GM19193 (cell line): ENCODE measurements around the gene TM4SF18.

Experiments used
- POLR2A ChIP-seq: IDR thresholded peaks from 4 replicates; pipeline ENCODE4 v1.6.1; 2011; ENCODE audit not compliant: insufficient read depth, insufficient read length; ENCODE audit errors: extremely low read depth

The TM4SF18 gene, protein sequence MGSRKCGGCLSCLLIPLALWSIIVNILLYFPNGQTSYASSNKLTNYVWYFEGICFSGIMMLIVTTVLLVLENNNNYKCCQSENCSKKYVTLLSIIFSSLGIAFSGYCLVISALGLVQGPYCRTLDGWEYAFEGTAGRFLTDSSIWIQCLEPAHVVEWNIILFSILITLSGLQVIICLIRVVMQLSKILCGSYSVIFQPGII

DNA sequence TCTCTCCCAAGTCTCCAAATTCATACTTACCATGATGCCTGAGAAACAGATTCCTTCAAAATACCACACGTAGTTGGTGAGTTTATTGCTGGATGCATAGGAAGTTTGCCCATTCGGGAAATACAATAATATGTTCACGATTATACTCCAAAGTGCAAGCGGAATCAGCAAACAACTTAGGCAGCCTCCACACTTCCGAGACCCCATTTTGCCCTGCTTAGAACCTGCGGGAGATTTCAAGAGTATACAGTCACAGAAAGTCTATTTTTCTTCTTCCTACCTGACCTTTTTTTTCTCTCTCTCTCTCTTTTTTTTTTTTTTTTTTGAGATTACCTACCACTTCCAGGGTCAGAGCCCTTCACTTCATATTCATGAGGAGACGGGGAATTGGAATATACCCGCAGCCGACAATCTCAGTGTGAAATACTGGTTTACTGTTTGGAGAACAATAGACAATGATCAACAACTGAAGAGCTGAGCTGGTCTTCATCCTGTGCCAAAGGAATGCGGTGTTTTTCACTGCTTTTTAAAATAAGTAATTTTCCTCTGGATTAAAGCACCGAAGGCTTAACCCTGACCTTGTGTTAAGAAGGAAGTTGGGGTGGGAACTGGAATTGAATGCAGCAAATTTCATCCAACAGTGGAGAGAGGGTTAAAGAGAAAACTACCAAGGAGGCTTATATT lies at the start of gene TM4SF18:
Gene TM4SF18, minus strand, starts transcription at position 461 of the 684 bp plus-strand sequence. Its CDS starts 254 bp downstream, at position 207.
- TF ChIP-seq POLR2A: no peak

DNA sequence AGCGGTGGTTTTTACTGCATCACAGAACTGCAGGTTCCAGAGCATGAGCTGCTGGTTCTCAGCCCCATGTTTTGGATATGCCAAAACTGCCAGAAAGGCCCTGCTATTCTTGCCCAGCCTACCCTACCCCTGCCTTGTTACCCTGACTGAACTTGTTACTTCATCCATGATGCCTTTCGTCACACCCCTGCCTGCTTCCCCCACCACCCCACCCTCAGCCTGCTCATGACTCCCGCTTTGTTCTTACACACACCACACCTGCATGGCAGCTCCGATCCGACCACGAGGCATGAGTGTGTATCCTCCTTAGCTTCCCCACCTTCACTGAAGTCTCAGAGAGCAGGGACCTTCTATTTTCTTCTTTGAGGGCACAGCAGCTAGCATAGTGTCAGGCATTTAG lies 49.1 kb upstream of the TM4SF18 start:
- no peak for TF ChIP-seq POLR2A

DNA sequence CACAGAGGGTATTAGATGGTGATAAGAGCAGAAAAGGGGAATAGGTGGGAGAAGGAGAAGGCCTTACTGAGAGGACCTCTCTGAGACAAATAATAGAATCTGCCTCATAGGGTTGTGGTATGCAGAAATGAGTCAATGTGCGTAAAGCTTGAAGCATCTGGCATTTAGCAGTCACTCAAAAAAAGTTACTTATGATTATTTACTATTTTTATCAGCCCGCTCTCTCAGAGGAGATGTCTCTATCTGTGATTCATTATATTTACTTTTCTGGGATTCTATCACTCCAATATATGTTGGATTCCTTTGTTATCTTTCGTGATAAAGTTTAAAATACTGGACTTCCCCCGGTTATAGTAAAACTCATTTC lies 48.6 kb upstream of the TM4SF18 start:
- no peak for TF ChIP-seq POLR2A

DNA sequence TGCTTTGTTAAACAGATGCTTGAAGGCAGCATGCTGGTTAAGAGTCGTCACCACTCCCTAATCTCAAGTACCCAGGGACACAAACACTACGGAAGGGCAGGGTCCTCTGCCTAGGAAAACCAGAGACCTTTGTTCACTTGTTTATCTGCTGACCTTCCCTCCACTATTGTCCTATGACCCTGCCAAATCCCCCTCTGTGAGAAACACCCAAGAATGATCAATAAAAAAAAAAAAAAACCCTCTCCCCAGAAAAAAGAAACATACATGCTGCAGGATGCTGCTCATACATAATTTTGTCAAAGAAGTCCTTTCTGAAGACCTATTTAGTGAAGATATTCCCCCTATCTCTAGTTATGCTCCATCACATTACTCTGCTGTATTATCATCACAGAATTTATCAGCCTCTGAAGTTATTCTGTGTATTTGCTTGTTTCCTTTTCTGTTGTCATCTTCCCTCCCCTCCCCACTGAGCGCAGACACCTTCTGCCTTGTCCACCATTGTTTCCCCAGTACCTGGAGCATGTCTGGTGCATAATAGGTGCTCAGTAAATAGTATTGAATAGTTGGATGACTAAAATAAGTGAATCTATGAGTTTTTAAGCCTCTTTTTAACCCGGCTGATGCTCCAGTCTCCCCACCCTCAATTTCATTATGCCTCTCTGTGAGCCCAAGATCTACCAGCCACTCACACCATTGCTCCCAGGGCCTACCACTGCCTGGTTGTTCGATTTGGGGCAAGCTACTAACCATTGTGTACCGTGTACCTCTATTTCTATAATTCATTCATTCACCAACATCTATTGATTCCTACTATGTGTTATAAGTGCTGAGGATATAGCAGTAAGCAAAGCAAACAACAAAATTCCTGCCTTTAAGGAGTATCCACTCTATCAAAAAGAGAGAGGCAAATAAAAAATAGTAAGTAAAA lies 48.0 kb upstream of the TM4SF18 start:
- no peak for TF ChIP-seq POLR2A

DNA sequence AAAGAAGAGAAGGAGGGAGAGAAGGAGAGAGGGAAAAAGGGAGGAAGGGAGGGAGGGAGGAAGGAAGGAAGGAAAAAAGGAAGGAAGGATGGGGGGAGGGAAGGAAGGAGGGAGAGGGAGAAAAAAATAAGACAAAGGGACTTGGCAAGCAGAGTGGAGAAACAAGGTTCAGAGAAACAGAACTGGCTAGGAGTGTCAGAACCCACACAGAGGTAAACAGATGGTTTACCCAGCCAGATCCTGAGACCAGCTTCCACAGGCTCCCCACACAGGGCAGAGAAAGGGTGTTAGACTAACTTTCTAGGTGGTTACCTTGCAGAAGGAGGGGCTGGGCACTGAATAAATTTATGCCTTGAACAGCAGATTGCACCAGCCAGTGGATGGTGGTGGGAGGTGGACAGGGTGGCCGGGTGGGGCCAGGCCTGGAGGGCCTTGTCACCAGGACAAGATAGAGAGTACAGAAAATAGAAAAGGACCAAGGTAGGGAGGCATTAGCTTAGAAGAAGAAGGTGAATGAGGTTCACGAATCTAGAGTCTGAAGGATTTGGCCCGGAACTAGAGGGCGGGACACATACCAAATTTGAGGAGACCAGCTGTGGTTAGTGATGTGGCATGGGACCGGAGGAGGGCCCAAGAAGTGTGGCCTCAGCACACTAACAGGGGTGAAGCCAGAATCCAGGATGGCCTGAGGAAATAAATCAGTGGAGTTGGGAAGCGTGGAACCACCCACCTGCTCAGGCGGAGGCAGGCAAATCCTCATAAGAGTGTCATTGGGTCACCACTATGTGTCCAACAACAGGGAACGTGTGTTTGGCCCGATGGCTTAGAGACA lies 45.3 kb upstream of the TM4SF18 start:
- TF ChIP-seq POLR2A: no peak

DNA sequence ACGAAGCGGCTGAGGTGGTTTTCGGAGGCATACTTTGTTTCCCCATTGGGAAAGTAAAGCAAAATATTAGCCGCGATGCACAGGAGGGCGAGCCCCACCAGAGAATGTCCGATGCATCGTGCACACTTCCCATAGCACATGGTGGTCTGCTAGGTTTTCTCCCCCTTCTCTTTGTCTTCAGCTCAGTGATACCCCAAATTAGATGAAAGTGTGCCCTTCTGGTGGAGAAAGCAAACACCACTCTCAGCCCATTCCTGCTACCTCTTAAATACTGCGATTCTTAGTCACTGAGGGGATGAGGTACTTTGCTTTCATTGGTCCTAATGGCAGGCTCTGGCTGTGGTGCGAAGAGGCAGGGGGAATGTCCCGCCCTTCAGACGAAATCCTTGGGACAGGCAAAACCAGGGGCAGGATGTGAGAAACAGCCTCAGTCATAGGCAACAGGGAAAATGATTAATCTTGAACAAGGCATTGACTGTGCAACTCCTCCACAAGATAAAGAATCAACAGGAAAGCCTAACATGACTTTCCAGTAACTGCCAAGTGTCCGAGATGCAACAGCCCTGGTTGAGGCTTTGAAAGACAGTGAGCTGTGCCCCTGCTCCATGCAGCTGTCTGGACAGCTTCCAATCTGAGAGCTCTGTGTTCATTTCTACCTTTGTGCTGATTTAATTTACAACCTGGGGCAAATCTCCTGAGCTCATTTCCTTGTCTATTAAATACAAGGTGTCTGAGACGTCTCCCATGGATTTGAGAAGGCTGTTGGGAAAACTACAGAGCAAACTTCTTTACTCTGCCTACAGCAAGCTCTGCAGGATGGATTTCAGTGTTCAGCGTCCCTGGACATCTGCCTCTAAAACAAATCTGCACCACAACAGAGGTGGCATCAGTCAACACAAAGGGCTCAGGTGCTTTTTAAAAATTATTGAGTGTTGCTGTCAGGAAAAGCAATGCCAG lies 44.2 kb upstream of the TM4SF18 start, which contains the start of gene TM4SF1:
Gene TM4SF1, minus strand, starts transcription at position 242 of the 957 bp plus-strand sequence. Its CDS starts 102 bp downstream, at position 140.
- no peak for TF ChIP-seq POLR2A

DNA sequence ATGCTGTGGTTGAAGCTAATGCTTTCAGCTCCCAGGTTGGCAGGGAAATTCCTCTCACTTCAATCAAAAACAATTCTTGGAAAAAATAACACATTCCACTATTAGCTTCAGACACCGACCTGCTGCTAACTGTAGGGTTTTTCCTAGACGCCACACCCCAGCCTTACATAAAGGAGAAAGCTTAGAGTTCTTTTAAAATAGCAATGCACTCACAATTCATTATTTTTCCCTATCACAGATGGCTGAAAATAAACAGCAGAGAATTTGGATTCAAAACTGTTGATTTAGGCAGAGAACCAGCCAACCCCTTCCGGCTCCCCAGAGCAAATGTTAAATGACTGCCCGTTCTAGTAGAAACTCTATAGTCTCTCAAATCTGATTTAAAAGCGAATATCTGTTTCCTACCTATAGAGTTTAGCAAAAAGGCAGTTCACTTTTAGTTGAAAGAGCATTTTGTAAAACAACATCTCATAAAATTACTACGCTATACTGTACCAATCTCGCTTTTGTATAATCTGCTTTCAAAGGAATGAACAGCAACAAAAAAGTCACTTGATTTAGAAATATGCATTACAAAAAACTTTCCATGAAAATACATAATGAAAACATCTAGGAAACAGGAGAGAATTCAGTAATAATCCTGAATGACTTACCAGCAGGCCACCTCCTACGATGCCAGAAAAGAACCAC lies 43.4 kb upstream of the TM4SF18 start:
- TF ChIP-seq POLR2A: no peak

DNA sequence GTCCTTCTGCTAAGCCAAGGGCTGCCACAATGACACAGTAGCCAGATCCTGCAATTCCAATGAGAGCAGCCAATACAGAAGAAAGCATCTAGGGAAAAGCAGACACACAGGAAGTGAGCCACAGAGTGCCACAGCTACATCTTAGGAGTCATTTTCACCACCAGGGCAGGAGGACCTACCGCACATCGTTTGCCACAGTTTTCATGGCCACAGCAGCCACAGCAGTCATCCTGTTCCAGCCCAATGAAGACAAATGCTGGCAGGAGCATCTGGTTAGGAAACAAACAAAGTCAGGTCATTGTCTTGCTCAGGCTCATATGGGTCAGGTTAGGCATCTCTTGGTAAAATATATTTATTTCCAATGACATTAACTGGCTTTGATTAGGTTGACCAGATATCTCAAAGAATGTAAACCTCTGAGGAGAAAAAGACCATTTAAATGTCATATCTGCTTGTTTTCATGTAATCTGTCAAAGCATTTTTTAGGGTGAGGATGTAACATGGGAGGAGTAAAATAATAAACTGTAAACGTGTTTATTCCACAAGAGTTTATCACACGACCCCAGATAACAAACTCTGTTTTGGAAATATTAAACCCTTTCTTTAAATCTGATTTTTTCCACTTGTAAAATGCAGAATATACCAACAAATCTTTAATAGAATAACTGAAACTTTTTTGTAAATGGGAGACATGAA lies 42.2 kb upstream of the TM4SF18 start:
- TF ChIP-seq POLR2A: no peak

DNA sequence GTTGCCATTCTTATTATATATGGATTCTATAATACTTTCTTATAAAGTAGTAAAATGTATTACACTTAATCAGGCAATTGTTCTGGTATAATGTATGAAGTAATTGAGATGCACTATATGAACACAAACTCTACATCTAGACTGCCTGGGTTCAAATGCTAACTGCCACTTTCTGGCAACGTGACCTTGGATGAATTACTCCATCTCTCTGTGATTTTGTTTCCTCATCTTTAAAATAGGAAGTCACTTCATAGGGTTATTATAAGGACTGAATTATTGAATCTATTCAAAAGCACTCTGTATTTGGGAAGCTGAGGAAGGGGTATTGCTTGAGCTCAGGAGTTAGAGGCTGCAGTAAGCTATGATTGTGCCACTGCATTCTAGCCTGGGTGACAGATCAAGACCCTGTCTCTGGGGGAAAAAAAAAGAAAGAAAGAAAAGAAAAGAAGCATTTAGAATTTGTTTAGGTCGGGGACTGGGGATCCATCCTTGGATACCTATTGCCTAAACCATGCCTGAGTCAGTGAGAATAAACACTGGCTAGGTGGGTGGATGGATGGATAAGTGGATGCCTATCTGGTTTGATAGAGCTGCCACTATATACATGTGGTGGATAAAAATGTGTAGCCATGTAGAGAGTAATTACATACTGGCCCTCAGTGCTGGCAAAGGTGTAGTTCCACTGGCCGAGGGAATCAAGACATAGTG lies 41.5 kb upstream of the TM4SF18 start:
- TF ChIP-seq POLR2A: no peak

DNA sequence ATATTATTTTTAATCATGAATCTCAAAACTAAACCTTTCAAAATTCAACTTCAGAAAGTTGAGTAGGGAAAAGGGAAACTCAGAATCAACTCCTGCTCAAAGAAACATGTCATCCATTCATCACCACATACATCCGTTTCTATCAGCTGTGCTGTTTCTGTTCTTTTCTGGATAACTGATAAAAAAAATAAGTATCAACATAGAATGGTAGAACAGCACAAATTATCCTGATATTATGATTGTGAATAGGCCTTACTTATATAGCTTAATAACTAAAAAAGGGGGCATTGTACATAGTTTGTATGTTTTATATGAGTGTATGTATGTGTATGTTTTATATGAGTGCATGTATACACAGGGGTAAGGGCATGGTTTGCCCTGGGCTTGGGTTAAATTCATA lies 41.0 kb upstream of the TM4SF18 start:
- no peak for TF ChIP-seq POLR2A

DNA sequence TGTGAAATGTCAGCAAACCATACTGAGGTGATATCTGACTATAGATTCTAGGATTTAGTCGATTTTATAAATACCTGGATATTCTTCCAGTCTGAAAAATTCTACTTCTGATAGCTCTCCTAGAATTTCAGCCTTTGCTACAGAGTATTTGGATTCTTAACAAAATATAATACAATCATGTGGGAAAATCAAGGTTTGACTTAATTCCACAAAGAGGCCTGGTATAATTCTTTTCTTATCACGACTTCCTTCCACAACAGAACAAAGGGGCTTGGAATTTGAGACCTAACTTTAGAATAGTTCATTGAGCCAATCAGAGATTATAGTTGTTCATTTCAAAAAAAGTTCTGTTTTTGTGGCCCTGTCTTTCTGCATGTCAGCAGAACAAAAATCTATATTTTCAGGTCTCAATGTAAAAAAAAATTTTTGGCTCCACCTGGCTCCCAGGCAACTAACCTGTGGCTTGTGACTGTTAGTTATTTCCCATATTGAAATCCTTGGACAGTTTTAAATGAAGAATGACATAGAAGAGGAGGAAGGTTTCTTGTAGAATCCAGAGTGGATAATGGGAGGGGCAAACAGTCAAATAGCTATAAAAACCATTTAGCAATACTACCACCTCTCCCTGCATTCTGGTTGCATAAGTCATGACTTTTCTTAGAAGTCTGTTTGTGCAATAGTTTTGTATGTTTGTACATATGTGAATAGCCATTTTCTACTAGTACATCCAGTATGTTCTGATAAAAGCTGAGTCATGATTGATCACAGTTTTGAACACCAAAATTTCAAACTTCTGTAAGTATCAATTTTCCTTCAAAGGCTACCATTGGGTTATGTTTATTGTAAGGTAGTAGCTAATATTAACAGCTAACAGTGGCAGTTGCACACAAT lies 40.0 kb upstream of the TM4SF18 start:
- TF ChIP-seq POLR2A: no peak
